OCI-LY1 (cell line): ENCODE results near the gene DDX46.

Experiments
- H2AFZ ChIP-seq: fragments of 200-600 bp; sonication (generic), shearing (Covaris generic); 2 replicates; pipeline ENCODE4 v1.6.0; 2014; ENCODE audit warnings: antibody characterized with exemption, mild to moderate bottlenecking, low read length
- H3F3A ChIP-seq: fragments of 200-600 bp; sonication (generic), shearing (Covaris generic); 2 replicates; pipeline ENCODE4 v1.6.0; 2014; ENCODE audit warnings: mild to moderate bottlenecking, antibody characterized with exemption, low read length, moderate library complexity; ENCODE audit not compliant: insufficient read depth
- H3K27ac ChIP-seq: fragments of 200-600 bp; sonication (generic); 2 replicates; pipeline ENCODE4 v1.5.1; 2014; ENCODE audit warnings: low read length, mixed run types, mild to moderate bottlenecking, low read depth; ENCODE audit not compliant: poor library complexity, severe bottlenecking
- H3K27me3 ChIP-seq: fragments of 200-600 bp; sonication (generic); 2 replicates; pipeline ENCODE4 v1.6.0; 2014; ENCODE audit warnings: antibody characterized with exemption, mild to moderate bottlenecking, low read length, moderate library complexity; ENCODE audit not compliant: insufficient read depth
- H3K36me3 ChIP-seq: fragments of 200-600 bp; sonication (generic); 2 replicates; pipeline ENCODE4 v1.6.1; 2014; ENCODE audit warnings: mild to moderate bottlenecking, antibody characterized with exemption, low read length, moderate library complexity, mixed read lengths; ENCODE audit not compliant: insufficient read depth
- H3K4me1 ChIP-seq: fragments of 200-600 bp; sonication (generic); 2 replicates; pipeline ENCODE4 v1.5.1; 2014; ENCODE audit warnings: mild to moderate bottlenecking, low read length, moderate library complexity; ENCODE audit not compliant: insufficient read depth, severe bottlenecking
- H3K4me2 ChIP-seq: fragments of 200-600 bp; sonication (generic), shearing (Covaris generic); 2 replicates; pipeline ENCODE4 v1.6.1; 2014; ENCODE audit warnings: low read length
- H3K4me3 ChIP-seq: fragments of 200-600 bp; sonication (generic); 2 replicates; pipeline ENCODE4 v1.5.1; 2014; ENCODE audit warnings: low read length, low read depth, mild to moderate bottlenecking, mixed read lengths; ENCODE audit not compliant: poor library complexity, severe bottlenecking
- H3K79me2 ChIP-seq: fragments of 200-600 bp; shearing (Covaris generic); 2 replicates; pipeline ENCODE4 v1.6.1; 2016; ENCODE audit warnings: mixed run types, low read length, mixed read lengths; ENCODE audit not compliant: insufficient read depth
- H3K9ac ChIP-seq: fragments of 200-600 bp; sonication (generic), shearing (Covaris generic); 2 replicates; pipeline ENCODE4 v1.6.1; 2014; ENCODE audit warnings: mild to moderate bottlenecking, low read length, mixed read lengths
- H3K9me2 ChIP-seq: fragments of 200-600 bp; sonication (generic), shearing (Covaris generic); 2 replicates; pipeline ENCODE4 v1.6.1; 2014; ENCODE audit warnings: low read depth, mild to moderate bottlenecking, low read length, mixed read lengths
- H3K9me3 ChIP-seq: fragments of 200-600 bp; shearing (Covaris generic); 2 replicates; pipeline ENCODE4 v1.6.1; 2014; ENCODE audit warnings: low read length, mixed read lengths
- H4K20me1 ChIP-seq: fragments of 200-600 bp; sonication (generic), shearing (Covaris generic); 2 replicates; pipeline ENCODE4 v1.6.0; 2016; ENCODE audit warnings: mild to moderate bottlenecking, low read length; ENCODE audit not compliant: insufficient read depth
- CTCF ChIP-seq: fragments of 200-600 bp; sonication (generic), shearing (Covaris generic); IDR thresholded peaks from 2 replicates; pipeline ENCODE4 v1.5.1; 2017; ENCODE audit warnings: mild to moderate bottlenecking, antibody characterized with exemption, low read length, moderate library complexity, mixed read lengths
- EZH2 ChIP-seq: fragments of 200-600 bp; sonication (generic), shearing (Covaris generic); IDR thresholded peaks from 2 replicates; pipeline ENCODE4 v1.8.0; 2017; ENCODE audit warnings: borderline replicate concordance, mixed run types, mild to moderate bottlenecking, antibody characterized with exemption, low read length, moderate library complexity, mixed read lengths

Gene DDX46

GRCh38 chr5:134878403-134878802, 119.8 kb downstream of the DDX46 start:
- Histone ChIP-seq H3K9me3 (no peaks in the 10 kb centered on the region), H3K9me2 (no peaks in the 10 kb centered on the region), H3K4me2 (no peak overlapping the region; the same call in 1 of the 2 replicates), H3K36me3 (no peaks in the 10 kb centered on the region), H3K27me3 (no peaks in the 10 kb centered on the region), H4K20me1 (no peaks in the 10 kb centered on the region), H3K4me1 (peaks cover 46% of the 10 kb centered on the region), H3F3A (no peaks in the 10 kb centered on the region), H3K9ac (no peak overlapping the region), H3K4me3 (no peak overlapping the region), H2AFZ (no peak overlapping the region), H3K79me2 (peaks cover 37% of the 10 kb centered on the region), H3K27ac (peak overlapping the region; percentile 29)
- TF ChIP-seq EZH2 (no peak), CTCF (no peak)

- H3K9ac ChIP-seq = no peak overlapping the region
- H3K4me1 ChIP-seq = peaks cover 40% of the 10 kb centered on the region
- no peaks in the 10 kb centered on the region for H3K27me3 ChIP-seq
- no peaks in the 10 kb centered on the region for H3K36me3 ChIP-seq
- no peaks in the 10 kb centered on the region for H3K9me3 ChIP-seq
- H4K20me1 ChIP-seq = no peaks in the 10 kb centered on the region
- no peaks in the 10 kb centered on the region for H3K9me2 ChIP-seq
- peaks cover 38% of the 10 kb centered on the region for H3K79me2 ChIP-seq
- no peak overlapping the region for H3K4me2 ChIP-seq
- no peak overlapping the region for H3K4me3 ChIP-seq
- H3K27ac ChIP-seq = peak overlapping the region; percentile 33
- TF ChIP-seq CTCF (no peak), EZH2 (no peak)
- no peaks in the 10 kb centered on the region for H3F3A ChIP-seq
- H2AFZ ChIP-seq = no peak overlapping the region
Observed at GRCh38 chr5:134879456-134879855, 120.9 kb downstream of the DDX46 start.
